MCF 10A (cell line): ENCODE results near the gene IVD. TPM values are rescaled to one million over a fixed set of nuclear protein-coding genes. Genes with fewer than 3 reads are reported as not detected.

ENCODE experiments used
- BruUV-seq: library from RNA; stranded (reverse); fragments of 400-500 nt; replicated peaks from 2 replicates; lab custom pipeline; 2021; lab: Mats Ljungman, UMichigan
- CTCF ChIA-PET: fragments of 300-600 bp; sonication (Branson Sonifier 250); formaldehyde crosslinking; extraction: SDS; loops from one replicate; lab custom pipeline; 2021; ENCODE audit warnings: antibody characterized with exemption, inconsistent platforms; lab: Yijun Ruan, JAX
- POLR2A ChIA-PET: fragments of 300-600, 350-650 bp; sonication (Branson Sonifier 250); formaldehyde crosslinking; extraction: SDS; loops from one replicate; lab custom pipeline; 2020; ENCODE audit warnings: antibody characterized with exemption, inconsistent platforms; lab: Yijun Ruan, JAX
- DNase-seq: peaks from one replicate; pipeline ENCODE4 v3.0.0-alpha.2; 2018; ENCODE audit not compliant: unreplicated experiment
- H3K27ac Mint-ChIP-seq: one replicate; pipeline ENCODE4 v1.8.0; 2022; ENCODE audit warnings: mild to moderate bottlenecking, low read depth, mixed read lengths; ENCODE audit not compliant: unreplicated experiment
- H3K27me3 Mint-ChIP-seq: one replicate; pipeline ENCODE4 v1.8.0; 2022; ENCODE audit warnings: mixed read lengths; ENCODE audit not compliant: insufficient read depth, unreplicated experiment
- H3K36me3 Mint-ChIP-seq: one replicate; pipeline ENCODE4 v1.8.0; 2022; ENCODE audit warnings: mild to moderate bottlenecking, moderate library complexity, mixed read lengths; ENCODE audit not compliant: insufficient read depth, unreplicated experiment
- H3K4me1 Mint-ChIP-seq: one replicate; pipeline ENCODE4 v1.8.0; 2022; ENCODE audit warnings: mixed read lengths; ENCODE audit not compliant: insufficient read depth, unreplicated experiment
- H3K4me3 Mint-ChIP-seq: one replicate; pipeline ENCODE4 v1.8.0; 2022; ENCODE audit warnings: mild to moderate bottlenecking, moderate library complexity, mixed read lengths; ENCODE audit not compliant: unreplicated experiment
- H3K9me3 Mint-ChIP-seq: one replicate; pipeline ENCODE4 v1.8.0; 2022; ENCODE audit warnings: mixed read lengths; ENCODE audit not compliant: unreplicated experiment
- intact Hi-C: fragments of 100-400 bp; cut with micrococcal nuclease; formaldehyde crosslinking; loops from 2 replicates; pipeline ENCODE4 v1.14.1; 2022
- total RNA-seq: library from RNA; stranded (reverse); gene quantifications from 2 replicates; pipeline ENCODE4 v1.2.3, GENCODE V29; 2022
- TF ChIP-seq, protein P1 (sequence below): fragments of 200-600 bp; IDR thresholded peaks from one replicate; pipeline ENCODE4 v1.8.0; 2022; ENCODE audit warnings: antibody characterized with exemption, mild to moderate bottlenecking; ENCODE audit not compliant: unreplicated experiment

IVD gene
- total RNA-seq, 1 experiment from 2014 or later: 61.6 TPM

DNA sequence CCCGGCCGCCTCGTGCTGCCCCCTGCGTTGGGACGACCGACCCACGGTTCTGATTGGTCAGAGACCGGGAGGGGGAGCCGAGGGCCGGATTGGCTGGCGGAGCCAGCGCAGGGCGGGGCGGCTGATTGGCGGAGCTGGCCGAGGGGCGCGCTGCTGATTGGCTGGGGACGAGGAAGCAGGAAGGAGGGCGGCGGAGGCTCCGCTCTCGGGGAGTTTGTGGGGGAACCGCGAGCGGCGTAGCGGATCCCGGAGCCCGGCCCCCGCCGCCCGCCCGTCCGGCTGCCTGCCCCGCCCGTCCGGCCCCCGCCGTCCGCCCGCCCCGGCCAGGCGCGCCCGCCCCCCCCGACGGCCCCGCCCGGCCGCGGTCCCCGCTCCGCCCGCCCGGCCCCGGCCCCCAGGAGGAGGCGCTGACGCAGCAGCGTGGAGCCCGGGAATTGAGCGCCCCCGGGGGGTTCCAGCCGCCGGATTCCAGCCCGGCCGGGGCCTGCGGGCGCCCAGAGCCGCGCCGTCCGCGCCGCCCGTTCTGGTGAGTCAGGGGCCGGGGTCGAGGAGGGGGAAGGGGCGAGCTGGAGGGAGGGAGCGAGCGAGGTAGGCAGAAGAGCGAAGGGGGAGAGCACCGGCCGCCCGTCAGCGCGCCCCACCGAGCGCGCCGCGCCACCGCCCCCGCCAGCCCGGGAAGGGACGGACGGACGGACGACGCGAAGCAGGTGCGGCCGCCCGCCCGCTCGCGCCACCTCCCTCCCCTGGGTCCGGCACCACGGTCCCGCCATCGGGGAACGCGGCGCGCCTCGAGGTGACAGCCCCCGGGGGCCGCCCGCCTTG, 35.4 kb downstream of the IVD start, which contains the start of gene BAHD1:
Gene BAHD1 (plus strand): TSS at position 211 of the 822 bp plus-strand sequence. CDS start 17,512 bp downstream, outside the sequence.
- ChIA-PET POLR2A (interaction anchor here (0.9 to 4.2 kb wide), 11 partner anchors 9 to 201 kb away, joined by 3 to 16 read pairs (median 6); partner anchors contain the start of genes IVD and RPUSD2), CTCF (interaction anchor here (0.6 to 1.6 kb wide), 10 partner anchors 9 to 360 kb away, joined by 3 to 6 read pairs (median 4); no protein-coding TSS in a partner anchor)
- intact Hi-C loops: loop anchor here (2.0 to 10.0 kb wide), 2 partner anchors 66 to 124 kb away; partner anchors contain the start of genes CCDC32 and RPUSD2
- H3K27ac Mint-ChIP-seq: peak within 1 kb of the TSS; percentile 70
- H3K36me3 Mint-ChIP-seq: no peaks in the 10 kb centered on the region
- TF ChIP-seq, protein P1, sequence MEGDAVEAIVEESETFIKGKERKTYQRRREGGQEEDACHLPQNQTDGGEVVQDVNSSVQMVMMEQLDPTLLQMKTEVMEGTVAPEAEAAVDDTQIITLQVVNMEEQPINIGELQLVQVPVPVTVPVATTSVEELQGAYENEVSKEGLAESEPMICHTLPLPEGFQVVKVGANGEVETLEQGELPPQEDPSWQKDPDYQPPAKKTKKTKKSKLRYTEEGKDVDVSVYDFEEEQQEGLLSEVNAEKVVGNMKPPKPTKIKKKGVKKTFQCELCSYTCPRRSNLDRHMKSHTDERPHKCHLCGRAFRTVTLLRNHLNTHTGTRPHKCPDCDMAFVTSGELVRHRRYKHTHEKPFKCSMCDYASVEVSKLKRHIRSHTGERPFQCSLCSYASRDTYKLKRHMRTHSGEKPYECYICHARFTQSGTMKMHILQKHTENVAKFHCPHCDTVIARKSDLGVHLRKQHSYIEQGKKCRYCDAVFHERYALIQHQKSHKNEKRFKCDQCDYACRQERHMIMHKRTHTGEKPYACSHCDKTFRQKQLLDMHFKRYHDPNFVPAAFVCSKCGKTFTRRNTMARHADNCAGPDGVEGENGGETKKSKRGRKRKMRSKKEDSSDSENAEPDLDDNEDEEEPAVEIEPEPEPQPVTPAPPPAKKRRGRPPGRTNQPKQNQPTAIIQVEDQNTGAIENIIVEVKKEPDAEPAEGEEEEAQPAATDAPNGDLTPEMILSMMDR: no peak
- peak; percentile 91 for DNase-seq
- peaks cover 38% of the 10 kb centered on the region for H3K4me1 Mint-ChIP-seq
- H3K4me3 Mint-ChIP-seq: peak within 1 kb of the TSS; percentile 89
- peaks cover 7% of the 10 kb centered on the region for H3K27me3 Mint-ChIP-seq
- no peaks in the 10 kb centered on the region for H3K9me3 Mint-ChIP-seq
- BruUV-seq: no TSS peak

DNA sequence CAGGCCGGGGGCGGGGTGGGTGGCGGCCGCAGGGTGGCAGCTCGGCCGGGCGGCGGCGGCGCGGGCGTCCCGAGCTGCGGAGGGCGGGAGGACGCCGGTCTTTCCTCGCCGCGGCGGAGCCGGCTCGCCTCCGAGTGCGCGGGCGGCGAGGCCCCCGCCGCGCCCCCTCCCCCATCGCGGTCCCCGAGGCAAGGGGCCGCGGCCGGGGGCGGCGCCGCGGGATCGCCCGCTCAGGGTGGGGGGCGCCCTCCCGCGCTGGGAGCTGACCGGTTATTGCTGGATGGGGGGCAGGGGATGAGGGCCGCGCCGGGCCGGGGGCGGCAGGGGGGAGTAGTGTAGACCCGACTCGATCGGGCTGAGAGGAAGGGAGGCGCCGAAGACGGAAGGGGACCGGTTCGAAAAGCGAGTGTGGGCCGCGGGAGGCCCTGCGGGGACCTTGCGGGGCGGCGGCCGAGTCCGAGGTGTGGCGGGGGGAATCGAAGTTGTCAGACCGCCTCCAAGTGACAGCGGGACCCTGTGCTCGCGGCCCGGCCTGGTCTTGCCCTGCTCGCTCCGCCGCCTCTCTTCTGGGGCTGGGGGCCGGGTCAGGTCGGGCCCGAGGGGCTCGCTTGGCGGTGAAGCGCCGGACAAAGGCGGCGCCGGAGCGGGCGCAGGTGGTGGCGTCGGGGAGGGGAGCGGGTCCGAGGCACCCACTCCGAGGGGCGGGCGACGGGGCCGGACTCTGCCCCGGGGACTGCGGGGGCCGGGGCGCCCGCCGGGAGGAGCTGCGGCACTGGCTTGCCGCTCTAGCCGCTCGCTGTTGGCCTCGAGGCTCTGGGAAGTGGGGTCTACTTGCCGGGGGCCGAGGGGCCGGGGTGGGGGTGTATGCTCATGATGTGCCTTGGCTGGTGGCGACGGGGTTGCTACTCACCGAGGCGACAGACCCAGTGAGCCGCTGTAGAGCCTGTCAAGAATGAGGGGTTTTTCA, 36.3 kb downstream of the IVD start:
- Mint-ChIP-seq H3K27ac (peak overlapping the region; percentile 16), H3K27me3 (no peaks in the 10 kb centered on the region), H3K36me3 (no peaks in the 10 kb centered on the region), H3K4me3 (peak overlapping the region; percentile 73), H3K9me3 (no peaks in the 10 kb centered on the region), H3K4me1 (peaks cover 34% of the 10 kb centered on the region)
- TF ChIP-seq, protein P1: no peak
- no TSS peak for BruUV-seq
- ChIA-PET CTCF (interaction anchor here (0.7 to 1.6 kb wide), 5 partner anchors 8 to 225 kb away, joined by 3 to 6 read pairs (median 3); no protein-coding TSS in a partner anchor), POLR2A (interaction anchor here (1.1 to 4.2 kb wide), 9 partner anchors 11 to 404 kb away, joined by 3 to 16 read pairs (median 4); partner anchors contain the start of gene RPUSD2)
- DNase-seq: no peak
- intact Hi-C loops: loop anchor here (2.0 to 10.0 kb wide), 2 partner anchors 65 to 123 kb away; partner anchors contain the start of genes CCDC32 and RPUSD2

DNA sequence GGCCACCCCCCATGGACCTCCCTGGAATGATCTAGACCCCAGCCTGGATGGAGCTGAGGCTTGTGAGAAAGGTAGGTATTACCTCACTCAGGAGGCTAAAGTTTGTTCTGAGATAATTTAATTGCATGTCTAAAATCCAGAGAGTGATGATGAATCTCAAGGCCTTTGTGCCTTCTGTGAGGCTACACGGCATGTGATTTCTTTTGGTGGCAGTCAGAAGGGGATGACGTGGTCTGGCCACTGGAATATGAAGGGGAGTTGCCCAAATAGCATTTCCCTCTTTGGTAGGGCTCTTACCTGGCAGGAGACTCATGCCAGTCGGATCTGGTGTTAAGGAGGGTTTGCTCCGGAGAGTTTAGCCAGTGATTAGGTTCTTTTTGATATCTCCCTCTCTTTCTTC, 37.7 kb downstream of the IVD start:
- no peaks in the 10 kb centered on the region for H3K36me3 Mint-ChIP-seq
- POLR2A ChIA-PET: interaction anchor here (1.6 to 4.6 kb wide), 4 partner anchors 12 to 403 kb away, joined by 3 to 25 read pairs (median 15); partner anchors contain the start of gene RPUSD2
- peak overlapping the region; percentile 73 for H3K4me3 Mint-ChIP-seq
- intact Hi-C loops: loop anchor here (10.0 kb wide), 1 partner anchor 122 kb away; the partner anchor contains the start of genes CCDC32 and RPUSD2
- CTCF ChIA-PET: interaction anchor here (0.6 to 1.5 kb wide), 4 partner anchors 22 to 146 kb away, joined by 3 to 5 read pairs (median 3); no protein-coding TSS in a partner anchor
- no peak overlapping the region for H3K27ac Mint-ChIP-seq
- peaks cover 33% of the 10 kb centered on the region for H3K4me1 Mint-ChIP-seq
- no peaks in the 10 kb centered on the region for H3K9me3 Mint-ChIP-seq
- no peak for DNase-seq
- TF ChIP-seq, protein P1: no peak
- no peaks in the 10 kb centered on the region for H3K27me3 Mint-ChIP-seq
- BruUV-seq: no TSS peak
